ENCODE measurements around the gene RABAC1.

RABAC1 gene

DNA sequence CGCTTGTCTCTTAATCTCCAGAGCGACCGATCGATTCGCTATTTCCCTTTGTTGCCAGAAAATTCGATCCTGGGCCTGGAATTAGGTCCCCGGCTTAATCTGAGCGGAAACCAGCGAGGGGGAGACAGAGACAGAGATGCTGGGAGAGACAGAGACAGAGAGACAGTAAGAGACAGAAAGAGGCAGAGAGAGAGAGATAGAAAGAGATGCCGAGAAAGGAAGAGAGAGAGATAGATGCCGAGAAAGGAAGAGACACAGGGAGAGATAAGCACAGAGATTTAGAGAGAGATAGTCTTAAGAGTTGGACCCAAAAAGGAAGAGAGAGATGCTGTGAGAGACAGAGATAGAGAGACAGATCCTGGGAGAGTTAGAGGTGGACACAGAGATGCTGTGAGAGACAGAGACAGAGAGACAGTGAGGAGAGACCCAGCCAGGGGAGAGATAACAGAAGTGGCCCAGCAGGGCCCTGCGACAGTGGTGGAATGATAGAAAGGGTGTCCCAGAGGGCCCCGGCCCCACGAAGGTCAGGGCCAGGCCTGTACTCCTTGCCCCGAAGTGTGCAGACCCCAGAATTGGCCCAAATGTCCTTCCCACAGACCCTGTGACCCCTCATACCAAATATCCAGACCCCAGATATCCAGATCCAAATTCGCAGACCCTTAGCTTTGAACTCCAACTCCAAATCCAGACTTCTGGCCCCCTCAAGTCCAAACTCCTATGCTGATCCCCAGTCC, 32.2 kb downstream of the RABAC1 start:
- TF ChIP-seq, protein P1, sequence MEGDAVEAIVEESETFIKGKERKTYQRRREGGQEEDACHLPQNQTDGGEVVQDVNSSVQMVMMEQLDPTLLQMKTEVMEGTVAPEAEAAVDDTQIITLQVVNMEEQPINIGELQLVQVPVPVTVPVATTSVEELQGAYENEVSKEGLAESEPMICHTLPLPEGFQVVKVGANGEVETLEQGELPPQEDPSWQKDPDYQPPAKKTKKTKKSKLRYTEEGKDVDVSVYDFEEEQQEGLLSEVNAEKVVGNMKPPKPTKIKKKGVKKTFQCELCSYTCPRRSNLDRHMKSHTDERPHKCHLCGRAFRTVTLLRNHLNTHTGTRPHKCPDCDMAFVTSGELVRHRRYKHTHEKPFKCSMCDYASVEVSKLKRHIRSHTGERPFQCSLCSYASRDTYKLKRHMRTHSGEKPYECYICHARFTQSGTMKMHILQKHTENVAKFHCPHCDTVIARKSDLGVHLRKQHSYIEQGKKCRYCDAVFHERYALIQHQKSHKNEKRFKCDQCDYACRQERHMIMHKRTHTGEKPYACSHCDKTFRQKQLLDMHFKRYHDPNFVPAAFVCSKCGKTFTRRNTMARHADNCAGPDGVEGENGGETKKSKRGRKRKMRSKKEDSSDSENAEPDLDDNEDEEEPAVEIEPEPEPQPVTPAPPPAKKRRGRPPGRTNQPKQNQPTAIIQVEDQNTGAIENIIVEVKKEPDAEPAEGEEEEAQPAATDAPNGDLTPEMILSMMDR (IDR thresholded peaks at IDR 0.05; ENCODE audit: borderline replicate concordance, insufficient read depth, low read depth, low read length) = no peak
- H3K4me3 ChIP-seq (ENCODE audit: low read depth, low read length) = no peak overlapping the region

DNA sequence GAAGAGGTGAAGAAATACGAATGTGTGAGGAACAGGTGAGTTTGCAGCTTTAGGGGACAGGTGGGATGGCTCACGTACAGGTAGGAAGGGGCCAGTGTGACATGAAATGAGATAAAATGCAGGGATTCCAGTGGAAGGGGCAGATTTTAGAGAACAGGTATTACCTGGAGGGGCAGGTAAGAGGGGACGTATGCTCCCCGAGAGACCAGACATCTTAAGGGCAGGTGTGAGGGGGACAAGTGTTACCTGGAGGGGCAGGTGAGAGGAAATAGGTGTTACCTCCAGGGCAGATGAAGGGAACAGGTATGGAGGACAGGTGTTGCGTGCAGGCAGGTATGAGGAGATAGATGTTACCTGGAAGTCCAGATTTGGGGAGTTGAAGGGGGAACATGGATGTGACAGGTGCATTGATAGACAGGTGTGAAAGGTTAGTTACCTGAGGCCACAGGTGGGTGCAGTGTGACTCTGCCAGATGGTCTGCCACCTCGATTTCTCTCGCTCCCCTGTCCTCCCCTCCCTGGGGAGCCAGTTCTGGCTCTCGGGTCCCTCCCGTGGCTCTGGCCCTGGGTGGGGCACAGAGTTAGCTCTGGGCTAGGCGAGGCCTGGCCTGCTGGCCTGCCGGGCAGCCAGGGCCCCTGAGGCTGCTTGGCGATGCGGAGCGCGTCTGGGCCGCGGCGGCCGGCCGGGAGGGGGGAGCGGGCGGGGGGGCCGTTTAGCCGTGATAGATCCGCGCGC, 32.9 kb downstream of the RABAC1 start:
- no peak overlapping the region for H3K4me3 ChIP-seq (ENCODE audit: low read depth, low read length)
- TF ChIP-seq, protein P1 (IDR thresholded peaks at IDR 0.05; ENCODE audit: borderline replicate concordance, insufficient read depth, low read depth, low read length) = no peak

DNA sequence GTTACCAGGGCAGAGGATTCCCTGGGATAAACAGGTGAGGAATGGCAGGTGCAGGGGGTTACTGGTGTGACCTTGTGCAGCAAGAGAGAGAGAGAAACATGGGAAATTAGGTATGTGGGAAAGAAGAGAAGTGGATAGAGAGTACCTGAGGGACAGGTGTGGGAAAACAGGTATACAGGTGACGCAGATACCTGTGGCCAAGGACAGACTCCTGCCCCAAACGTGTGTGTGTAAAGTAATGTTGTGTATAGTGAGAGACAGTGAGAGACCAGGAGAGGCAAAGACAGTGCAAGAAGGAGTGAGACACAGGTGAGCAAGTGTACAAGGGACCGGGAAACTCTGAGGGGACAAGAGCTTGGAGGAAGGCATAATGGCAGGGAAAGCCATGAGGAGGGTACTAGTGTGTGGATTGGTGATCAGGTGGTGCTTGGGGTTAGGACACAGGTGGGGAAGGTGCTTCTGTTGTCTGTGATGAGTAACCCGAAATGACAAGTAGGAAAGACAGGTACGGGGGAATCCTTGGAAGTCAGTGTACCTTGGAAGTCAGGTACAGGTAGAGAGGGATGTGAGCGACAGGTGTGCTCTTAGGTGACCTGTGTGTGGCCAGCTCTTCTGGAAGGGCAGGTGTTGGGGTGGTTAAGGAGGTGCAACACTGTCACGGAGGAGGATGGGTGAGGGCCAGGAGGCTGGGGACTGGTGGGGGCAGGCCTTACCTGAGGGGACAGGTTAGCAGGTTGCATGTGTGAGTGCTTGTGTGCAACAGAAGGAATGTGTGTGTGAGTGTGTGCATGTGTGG, 33.7 kb downstream of the RABAC1 start:
- TF ChIP-seq, protein P1 (IDR thresholded peaks at IDR 0.05; ENCODE audit: borderline replicate concordance, insufficient read depth, low read depth, low read length) = no peak
- H3K4me3 ChIP-seq (ENCODE audit: low read depth, low read length) = no peak overlapping the region

DNA sequence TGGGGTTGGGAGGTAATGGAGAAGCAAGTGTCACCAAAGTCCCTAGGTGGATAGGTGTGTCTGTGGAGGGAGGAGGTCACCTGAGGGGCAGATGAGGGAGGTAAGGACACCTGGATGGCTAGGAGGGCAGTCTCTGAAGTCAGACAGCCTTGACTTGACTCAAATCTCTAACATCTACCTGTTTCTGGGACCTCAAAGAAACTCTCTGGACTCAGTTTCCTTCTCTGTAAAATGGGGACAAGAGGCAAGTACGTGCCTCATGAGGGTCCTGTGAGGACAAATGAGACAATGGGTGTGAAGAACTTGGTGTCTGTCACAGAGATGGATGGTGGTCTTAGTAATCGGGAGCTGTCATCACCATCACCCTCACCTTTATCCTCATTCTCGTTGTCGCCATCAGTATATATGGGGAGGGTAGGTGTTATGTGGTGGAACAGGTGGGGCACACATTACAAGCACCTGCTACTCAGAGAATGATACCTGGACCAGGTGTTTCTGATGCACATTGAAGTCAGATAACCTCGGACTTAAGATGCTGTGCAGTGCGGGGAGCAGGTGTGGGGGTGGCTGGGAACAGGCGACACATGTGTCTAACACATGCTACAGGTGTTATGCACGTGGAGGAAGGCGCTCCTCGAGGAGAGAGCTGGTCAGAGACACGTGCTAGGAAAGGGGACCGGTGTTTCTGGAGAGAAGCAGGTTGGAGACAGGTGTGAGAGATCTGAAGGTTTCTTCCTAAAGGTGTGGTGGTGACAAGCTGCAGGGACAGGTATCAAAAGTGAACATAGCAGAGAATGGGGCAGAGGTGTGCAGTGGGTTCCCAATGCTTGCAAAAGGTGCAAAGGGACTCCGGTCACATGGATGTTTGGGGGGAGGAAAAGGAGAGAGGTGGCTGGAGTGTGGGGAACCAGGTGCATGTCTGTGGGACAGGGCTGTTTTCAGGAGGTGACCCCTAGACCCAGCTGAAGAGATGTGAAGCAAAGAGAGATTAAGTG, 34.7 kb downstream of the RABAC1 start:
- H3K4me3 ChIP-seq (ENCODE audit: low read depth, low read length) = no peak overlapping the region
- TF ChIP-seq, protein P1 (IDR thresholded peaks at IDR 0.05; ENCODE audit: borderline replicate concordance, insufficient read depth, low read depth, low read length) = no peak

DNA sequence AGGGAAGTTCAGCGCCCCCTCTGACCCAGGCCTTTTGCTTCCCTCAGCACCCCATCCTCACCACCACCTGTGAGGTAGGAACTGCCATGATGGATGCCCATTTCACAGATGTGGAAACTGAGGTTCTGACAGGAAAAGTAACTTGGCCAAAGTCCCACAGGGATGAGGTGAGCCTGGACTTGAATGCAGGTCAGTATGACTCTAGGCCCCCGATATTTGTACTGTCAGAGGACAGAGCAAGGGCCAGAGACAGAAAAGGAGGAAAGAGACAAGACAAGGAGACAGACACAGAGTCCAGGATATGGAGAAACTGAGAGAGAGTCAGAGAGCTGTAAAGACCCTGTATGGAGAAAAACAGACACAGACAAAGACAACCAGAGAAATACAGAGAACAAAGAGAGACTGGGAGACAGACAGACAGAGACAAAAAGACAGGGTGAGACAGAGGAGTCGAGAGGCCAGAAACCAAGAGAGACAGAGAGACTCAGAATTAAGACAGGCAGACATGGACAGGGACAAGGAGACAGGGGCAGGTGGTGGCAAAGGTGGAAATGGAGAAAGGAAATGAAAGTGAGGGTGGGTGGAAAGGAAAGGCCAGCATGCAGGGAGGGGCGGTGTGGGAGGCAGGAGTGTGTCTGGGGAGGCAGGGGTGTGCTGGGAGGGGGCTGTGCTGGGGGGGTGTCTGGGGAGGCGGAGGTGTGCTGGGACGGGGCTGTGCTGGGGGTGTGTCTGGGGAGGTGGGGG, 35.9 kb downstream of the RABAC1 start:
- no peak overlapping the region for H3K4me3 ChIP-seq (ENCODE audit: low read depth, low read length)
- TF ChIP-seq, protein P1 (IDR thresholded peaks at IDR 0.05; ENCODE audit: borderline replicate concordance, insufficient read depth, low read depth, low read length) = no peak

DNA sequence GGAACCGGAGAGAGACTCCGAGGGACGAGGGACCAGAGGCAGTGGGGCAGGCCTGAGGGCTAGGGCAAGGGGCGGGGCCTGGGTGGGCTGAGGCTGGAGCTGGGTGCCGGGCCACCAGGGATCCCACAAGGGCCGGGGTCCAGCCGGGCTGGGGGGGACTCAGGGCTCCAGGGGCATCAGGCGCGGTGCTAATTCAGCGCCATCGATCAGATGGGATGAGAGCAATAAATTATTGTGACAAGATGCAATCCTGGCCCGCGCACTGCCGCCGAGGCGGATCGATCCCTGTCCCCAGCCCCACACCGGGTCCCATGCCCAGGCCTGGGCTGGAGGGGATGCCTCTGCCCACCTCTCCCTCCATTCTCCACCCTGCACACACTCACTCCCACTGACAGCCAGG, 36.5 kb downstream of the RABAC1 start:
- no peak overlapping the region for H3K4me3 ChIP-seq (ENCODE audit: low read depth, low read length)
- TF ChIP-seq, protein P1 (IDR thresholded peaks at IDR 0.05; ENCODE audit: borderline replicate concordance, insufficient read depth, low read depth, low read length) = no peak
